Measurements from ENCODE around the gene PEX3.

- TF ChIP-seq CTCF (conservative IDR thresholded peaks at IDR 0.05), result no peak
- TF ChIP-seq EZH2 (IDR thresholded peaks at IDR 0.05; ENCODE audit: low read depth), result no peak
Observed at GRCh38 chr6:143529095-143529494, 78.5 kb downstream of the PEX3 start.

Measured in PC-9 (cell line).